BJ (cell line): ENCODE measurements around the gene GJB3. TPM values are rescaled to one million over a fixed set of nuclear protein-coding genes. Genes with fewer than 3 reads are reported as not detected.

Experiments
- CTCF ChIA-PET: fragments of 350-600 bp; formaldehyde crosslinking; extraction: SDS; loops from one replicate; lab custom pipeline; 2021; ENCODE audit warnings: antibody characterized with exemption, inconsistent platforms; lab: Yijun Ruan, JAX
- POLR2A ChIA-PET: fragments of 300-600 bp; sonication (Branson Sonifier 250); formaldehyde crosslinking; extraction: SDS; loops from one replicate; lab custom pipeline; 2021; ENCODE audit warnings: antibody characterized with exemption; lab: Charles Lee
- DNase-seq: peaks from one replicate; pipeline ENCODE4 v3.0.0-alpha.2; 2011; ENCODE audit warnings: low read depth
- H3K27me3 ChIP-seq: 2 replicates; pipeline ENCODE4 v1.6.0; 2011; ENCODE audit warnings: low read length; ENCODE audit not compliant: control insufficient read depth, insufficient read depth
- H3K36me3 ChIP-seq: 2 replicates; pipeline ENCODE4 v1.5.1; 2011; ENCODE audit warnings: low read length; ENCODE audit not compliant: control insufficient read depth, insufficient read depth
- H3K4me3 ChIP-seq: 2 replicates; pipeline ENCODE4 v1.5.1; 2011; ENCODE audit warnings: low read depth, mild to moderate bottlenecking, control low read depth, low read length
- CTCF ChIP-seq: IDR thresholded peaks from 2 replicates; pipeline ENCODE4 v1.5.1; 2011; ENCODE audit warnings: low read depth, mild to moderate bottlenecking, control low read depth, inconsistent platforms, low read length, moderate library complexity; ENCODE audit not compliant: insufficient read depth
- polyA plus RNA-seq: library from polyadenylated mRNA; depleted of rRNA; stranded (reverse); fragments of >200 nt; gene quantifications from 2 replicates; pipeline ENCODE4 v1.2.3, GENCODE V29; 2011

The GJB3 gene
- polyA plus RNA-seq, 1 experiment, result not detected

GRCh38 chr1:34795916-34796315 lies 14.9 kb downstream of the GJB3 start:
- Histone ChIP-seq H3K4me3 (no peak overlapping the region), H3K27me3 (peaks cover 15% of the 10 kb centered on the region), H3K36me3 (no peaks in the 10 kb centered on the region)
- POLR2A ChIA-PET, result no interaction called here
- CTCF ChIA-PET, result interaction anchor here (1.5 to 2.3 kb wide), 2 partner anchors 57 kb away, joined by 3 to 8 read pairs; no protein-coding TSS in a partner anchor
- no peak for TF ChIP-seq CTCF
- DNase-seq, result no peak

GRCh38 chr1:34796990-34797389 lies 16.0 kb downstream of the GJB3 start:
- CTCF ChIA-PET, result interaction anchor here (2.0 to 2.3 kb wide), 2 partner anchors 9 to 56 kb away, joined by 8 to 13 read pairs; no protein-coding TSS in a partner anchor
- no peaks in the 10 kb centered on the region for H3K36me3 ChIP-seq
- no peak overlapping the region for H3K4me3 ChIP-seq
- POLR2A ChIA-PET, result no interaction called here
- peaks cover 12% of the 10 kb centered on the region for H3K27me3 ChIP-seq
- no peak for TF ChIP-seq CTCF
- no peak for DNase-seq

GRCh38 chr1:34800214-34800613 lies 19.2 kb downstream of the GJB3 start:
- Histone ChIP-seq H3K4me3 (no peak overlapping the region), H3K36me3 (no peaks in the 10 kb centered on the region), H3K27me3 (no peaks in the 10 kb centered on the region)
- ChIA-PET CTCF (no interaction called here), POLR2A (no interaction called here)
- no peak for DNase-seq
- TF ChIP-seq CTCF, result no peak

- Histone ChIP-seq H3K4me3 (no peak overlapping the region), H3K27me3 (no peaks in the 10 kb centered on the region), H3K36me3 (no peaks in the 10 kb centered on the region)
- POLR2A ChIA-PET, result no interaction called here
- CTCF ChIA-PET, result interaction anchor here (1.0 kb wide), 1 partner anchor 15 kb away, joined by 4 read pairs; no protein-coding TSS in a partner anchor
- DNase-seq, result no peak
- TF ChIP-seq CTCF, result no peak
These were observed 22.8 kb downstream of the GJB3 start for GRCh38 chr1:34803770-34804169.

- TF ChIP-seq CTCF, result no peak
- DNase-seq, result no peak
- H3K4me3 ChIP-seq, result no peak overlapping the region
- POLR2A ChIA-PET, result no interaction called here
- no peaks in the 10 kb centered on the region for H3K36me3 ChIP-seq
- H3K27me3 ChIP-seq, result no peaks in the 10 kb centered on the region
- CTCF ChIA-PET, result no interaction called here
These were observed 25.4 kb downstream of the GJB3 start for GRCh38 chr1:34806396-34806795.
